Esophagus muscularis mucosa (tissue), 4 donors: ENCODE results near the gene CARMIL1. TPM values are rescaled to one million over a fixed set of nuclear protein-coding genes. Genes with fewer than 3 reads are reported as not detected.

Source experiments
- DNase-seq: peaks from one replicate; pipeline ENCODE4 v3.0.0-alpha.2; 2017; ENCODE audit errors: extremely low spot score
- H3K27ac ChIP-seq, 4 donors: fragments of 200-600 bp; sonication (generic); replicated peaks in 1 of 4; 1 replicate in 3 of 4; 2 replicates in 1 of 4; pipeline ENCODE4 v1.5.1; 2016 to 2019; ENCODE audit warnings: mild to moderate bottlenecking in 1 of 4
- H3K27me3 ChIP-seq, 4 donors: fragments of 200-600 bp; sonication (generic); one replicate each; pipeline versions ENCODE4 v1.5.1 to v1.6.0; 2016 to 2019
- H3K36me3 ChIP-seq, 4 donors: fragments of 200-600 bp; sonication (generic); one replicate each; pipeline ENCODE4 v1.5.1; 2016 to 2019
- H3K4me1 ChIP-seq, 4 donors: fragments of 200-600 bp; sonication (generic); one replicate each; pipeline ENCODE4 v1.5.1; 2016 to 2019
- H3K4me3 ChIP-seq, 4 donors: fragments of 200-600 bp; sonication (generic); 1 replicate in 2 of 4; 2 replicates in 2 of 4; pipeline ENCODE4 v1.5.1; 2016 to 2019; ENCODE audit warnings: mild to moderate bottlenecking in 4 of 4, moderate library complexity in 1 of 4
- H3K9me3 ChIP-seq, 4 donors: fragments of 200-600 bp; sonication (generic); 1 replicate in 3 of 4; 2 replicates in 1 of 4; pipeline ENCODE4 v1.5.1; 2016 to 2019
- EP300 ChIP-seq: sonication (generic); formaldehyde crosslinking; IDR thresholded peaks from one replicate; pipeline ENCODE4 v1.6.1; 2017; ENCODE audit warnings: antibody characterized with exemption
- POLR2A ChIP-seq: fragments of 450-650 bp; IDR thresholded peaks from one replicate; pipeline ENCODE4 v1.6.1; 2017; ENCODE audit warnings: antibody characterized with exemption, moderate library complexity, mild to moderate bottlenecking, low read depth
- POLR2AphosphoS5 ChIP-seq, 2 donors: sonication (generic); formaldehyde crosslinking; IDR thresholded peaks; one replicate each; pipeline ENCODE4 v1.6.1; 2017; ENCODE audit warnings: antibody characterized with exemption in 2 of 2
- WGBS: methylation state at CpG from one replicate; pipeline ENCODE4 v1.1.5; 2018; 5-methylcytosine and 5-hydroxymethylcytosine counted together
- intact Hi-C: fragments of 100-400 bp; cut with DNase I; formaldehyde crosslinking; loops from one replicate; pipeline ENCODE4 v1.15.1; 2023
- total RNA-seq, 4 donors: library from RNA; depleted of rRNA; stranded (reverse); fragments of >200 nt; gene quantifications; one replicate each; pipeline versions ENCODE4 v1.1.0 to v1.2.1, GENCODE V29; 2016
- TF ChIP-seq, protein P1 (sequence below), 3 experiments: fragments of 200-600 bp in 2 of 3; fragments of 450-650 bp in 1 of 3; sonication (generic) in 2 of 3; IDR thresholded peaks; one replicate each; pipeline ENCODE4 v1.5.1; 2017 to 2019; ENCODE audit warnings: antibody characterized with exemption in 3 of 3, mild to moderate bottlenecking in 2 of 3, moderate library complexity in 1 of 3

Gene CARMIL1
- total RNA-seq, 4 donors from 2014 or later = 10.0 to 12.1 (median 11.1) TPM

DNA sequence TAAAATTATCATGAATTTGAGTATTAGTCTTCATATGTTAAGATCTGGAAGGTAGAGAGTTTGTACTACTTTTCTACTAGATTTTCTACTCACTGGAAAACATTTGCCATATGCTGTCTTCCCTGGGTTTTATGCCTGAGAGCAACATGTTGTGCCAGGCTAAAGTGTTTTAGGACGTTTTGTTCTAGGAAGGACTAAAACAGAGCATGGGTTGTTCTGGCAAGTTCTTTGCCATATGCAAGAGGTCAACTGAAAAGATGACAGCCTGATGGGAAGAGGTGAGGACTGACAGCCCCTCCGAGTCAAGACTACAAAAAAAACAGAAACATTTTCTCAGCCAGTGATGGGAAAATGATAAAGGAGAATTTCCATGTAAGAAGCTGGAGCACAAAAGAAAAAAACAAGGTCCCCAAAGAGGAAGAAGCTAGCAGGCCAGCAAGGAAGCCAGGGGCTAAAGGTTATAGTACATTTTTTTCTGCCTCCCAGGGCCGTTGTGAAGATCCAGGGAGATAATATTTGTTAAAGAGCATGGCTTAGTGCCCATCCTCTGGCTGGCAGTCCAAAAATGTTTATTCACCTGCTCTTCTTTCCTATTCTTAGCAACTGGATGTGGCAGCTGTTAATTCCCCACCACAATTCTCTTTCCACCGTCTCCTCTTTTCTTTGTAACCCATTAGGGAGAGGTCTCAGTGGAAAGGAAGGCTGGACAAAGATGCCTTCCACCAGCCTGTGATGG, 380.6 kb downstream of the CARMIL1 start:
- WGBS = 23% methylated on average over 4 of the region's 4 CpGs
- TF ChIP-seq, protein P1, sequence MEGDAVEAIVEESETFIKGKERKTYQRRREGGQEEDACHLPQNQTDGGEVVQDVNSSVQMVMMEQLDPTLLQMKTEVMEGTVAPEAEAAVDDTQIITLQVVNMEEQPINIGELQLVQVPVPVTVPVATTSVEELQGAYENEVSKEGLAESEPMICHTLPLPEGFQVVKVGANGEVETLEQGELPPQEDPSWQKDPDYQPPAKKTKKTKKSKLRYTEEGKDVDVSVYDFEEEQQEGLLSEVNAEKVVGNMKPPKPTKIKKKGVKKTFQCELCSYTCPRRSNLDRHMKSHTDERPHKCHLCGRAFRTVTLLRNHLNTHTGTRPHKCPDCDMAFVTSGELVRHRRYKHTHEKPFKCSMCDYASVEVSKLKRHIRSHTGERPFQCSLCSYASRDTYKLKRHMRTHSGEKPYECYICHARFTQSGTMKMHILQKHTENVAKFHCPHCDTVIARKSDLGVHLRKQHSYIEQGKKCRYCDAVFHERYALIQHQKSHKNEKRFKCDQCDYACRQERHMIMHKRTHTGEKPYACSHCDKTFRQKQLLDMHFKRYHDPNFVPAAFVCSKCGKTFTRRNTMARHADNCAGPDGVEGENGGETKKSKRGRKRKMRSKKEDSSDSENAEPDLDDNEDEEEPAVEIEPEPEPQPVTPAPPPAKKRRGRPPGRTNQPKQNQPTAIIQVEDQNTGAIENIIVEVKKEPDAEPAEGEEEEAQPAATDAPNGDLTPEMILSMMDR (IDR thresholded peaks at IDR 0.05) = no peak
- no peak for TF ChIP-seq POLR2A
- no peak for TF ChIP-seq EP300
- TF ChIP-seq POLR2AphosphoS5 (IDR thresholded peaks at IDR 0.05) = no peak
- Histone ChIP-seq H3K4me1 (no peaks in the 10 kb centered on the region), H3K27me3 (peaks cover 0 to 18% (median 0%) of the 10 kb centered on the region in 4 donors), H3K4me3 (no peak overlapping the region), H3K27ac (no peak overlapping the region), H3K9me3 (no peaks in the 10 kb centered on the region), H3K36me3 (no peaks in the 10 kb centered on the region)
- no peak for DNase-seq
- intact Hi-C loops = no loop called here

DNA sequence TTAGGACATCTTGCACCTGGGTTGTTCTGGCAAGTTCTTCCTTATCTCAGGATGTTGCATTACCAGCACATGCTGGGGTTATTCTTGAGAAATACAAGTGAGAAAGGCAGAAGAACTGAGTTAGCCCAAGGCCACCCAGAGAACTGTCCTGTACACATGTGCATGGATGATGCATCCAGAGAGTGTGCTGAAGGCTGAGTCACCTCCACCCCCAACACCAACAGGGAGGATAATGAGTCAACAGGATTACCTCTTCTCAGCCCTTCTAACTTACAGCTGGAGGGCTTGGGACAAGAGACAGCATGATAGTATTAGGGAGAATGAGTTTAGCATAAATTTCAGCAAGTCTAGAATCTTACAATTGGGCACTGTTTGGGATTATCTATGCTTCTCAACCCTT, 381.3 kb downstream of the CARMIL1 start:
- no peak for DNase-seq
- no peaks in the 10 kb centered on the region for H3K9me3 ChIP-seq
- no peak overlapping the region for H3K27ac ChIP-seq
- no peaks in the 10 kb centered on the region for H3K36me3 ChIP-seq
- no peaks in the 10 kb centered on the region for H3K4me1 ChIP-seq
- no peak overlapping the region for H3K4me3 ChIP-seq
- peaks cover 0 to 16% (median 0%) of the 10 kb centered on the region in 4 donors for H3K27me3 ChIP-seq
- intact Hi-C loops = no loop called here
- TF ChIP-seq, protein P1 (IDR thresholded peaks at IDR 0.05) = no peak
- TF ChIP-seq POLR2A (no peak), EP300 (no peak), POLR2AphosphoS5 (IDR thresholded peaks at IDR 0.05) (no peak)

DNA sequence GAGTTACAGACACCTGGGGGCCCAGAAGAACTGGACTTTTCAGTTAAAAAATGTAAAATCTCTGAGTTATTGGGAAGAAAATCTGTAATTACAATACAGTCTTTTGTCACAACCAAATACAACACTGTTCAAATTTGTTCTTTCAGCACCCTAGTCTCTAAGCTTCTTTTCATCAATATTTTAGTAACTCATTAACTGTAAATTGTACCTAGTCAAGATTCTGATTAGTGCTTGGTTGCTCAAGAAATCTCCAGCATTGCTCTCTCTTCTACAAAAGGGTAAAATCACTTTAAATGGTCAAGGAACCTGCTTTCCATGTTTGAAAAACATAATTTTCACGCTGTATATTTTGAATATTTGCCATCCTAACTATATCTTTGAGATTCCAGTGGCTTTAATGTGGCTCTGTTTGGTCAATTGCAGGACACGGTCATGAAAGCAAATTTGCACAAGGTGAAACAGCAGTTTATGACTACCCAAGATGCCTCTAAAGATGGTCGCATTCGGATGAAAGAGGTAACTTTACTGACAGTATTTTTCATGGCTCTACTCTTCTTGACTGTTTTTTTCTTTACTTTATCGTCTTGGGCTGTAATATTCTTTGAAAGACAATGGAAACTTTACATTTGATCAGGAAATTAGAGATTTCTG, 382.1 kb downstream of the CARMIL1 start:
- no peak for DNase-seq
- Histone ChIP-seq H3K27ac (no peak overlapping the region), H3K27me3 (peaks cover 0 to 8% (median 0%) of the 10 kb centered on the region in 4 donors), H3K4me1 (no peaks in the 10 kb centered on the region), H3K4me3 (no peak overlapping the region), H3K9me3 (no peaks in the 10 kb centered on the region), H3K36me3 (no peaks in the 10 kb centered on the region)
- 81% methylated on average over 5 of the region's 5 CpGs for WGBS
- intact Hi-C loops = no loop called here
- TF ChIP-seq EP300 = no peak
- no peak for TF ChIP-seq POLR2A
- TF ChIP-seq POLR2AphosphoS5 (IDR thresholded peaks at IDR 0.05) = no peak
- TF ChIP-seq, protein P1 (IDR thresholded peaks at IDR 0.05) = no peak

DNA sequence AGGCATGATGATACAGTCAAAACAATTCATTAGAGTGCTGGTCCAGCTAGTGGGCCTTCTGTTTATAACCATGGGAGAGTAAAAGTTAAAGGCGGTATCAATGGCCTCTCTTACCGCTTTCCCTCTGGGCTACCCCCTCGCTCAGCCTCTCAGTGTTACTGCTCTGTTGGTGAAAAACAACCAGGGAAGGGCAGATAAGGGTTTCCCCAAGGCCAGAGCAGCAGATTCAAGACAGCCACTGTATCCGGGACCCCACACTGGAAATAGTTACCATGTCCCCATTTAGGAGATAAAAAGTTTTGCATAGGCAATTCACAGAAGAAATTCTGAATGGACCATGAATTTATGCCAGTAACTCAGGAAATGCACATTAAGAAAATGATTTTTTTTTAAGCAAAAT, 386.3 kb downstream of the CARMIL1 start:
- H3K4me3 ChIP-seq = no peak overlapping the region
- H3K27me3 ChIP-seq = peaks cover 0 to 6% (median 0%) of the 10 kb centered on the region in 4 donors
- no peaks in the 10 kb centered on the region for H3K36me3 ChIP-seq
- 91% methylated on average over 4 of the region's 4 CpGs for WGBS
- TF ChIP-seq EP300 (no peak), POLR2AphosphoS5 (IDR thresholded peaks at IDR 0.05) (no peak), POLR2A (no peak)
- TF ChIP-seq, protein P1 (IDR thresholded peaks at IDR 0.05) = no peak
- H3K4me1 ChIP-seq = no peaks in the 10 kb centered on the region
- H3K9me3 ChIP-seq = no peaks in the 10 kb centered on the region
- intact Hi-C loops = no loop called here
- no peak overlapping the region for H3K27ac ChIP-seq
- DNase-seq = no peak
